GM18508 (cell line): ENCODE results near the gene NRAS.

ENCODE experiments used
- ATAC-seq: cut with Tn5 transposase; IDR thresholded peaks from one replicate; pipeline ENCODE4 v1.9.1; 2021; ENCODE audit warnings: moderate number of reproducible peaks; ENCODE audit not compliant: insufficient read depth, unreplicated experiment

NRAS gene

GRCh38 chr1:114690148-114690547 is 26.4 kb downstream of the NRAS start:
- ATAC-seq = no peak

GRCh38 chr1:114688526-114688925 is 28.0 kb downstream of the NRAS start:
- ATAC-seq = no peak

GRCh38 chr1:114685851-114686250 is 30.7 kb downstream of the NRAS start:
- no peak for ATAC-seq

- no peak for ATAC-seq
These were observed 38.9 kb downstream of the NRAS start for GRCh38 chr1:114677691-114678090.

- no peak for ATAC-seq
These were observed 40.5 kb downstream of the NRAS start for GRCh38 chr1:114676115-114676514.

- no peak for ATAC-seq
These were observed 44.7 kb downstream of the NRAS start for GRCh38 chr1:114671939-114672275.

GRCh38 chr1:114671011-114671938 is 45.3 kb downstream of the NRAS start:
- no peak for ATAC-seq

- peak; percentile 93 for ATAC-seq
These were observed 46.2 kb downstream of the NRAS start for GRCh38 chr1:114670083-114671010.

GRCh38 chr1:114669562-114670082 is 46.9 kb downstream of the NRAS start, which contains the start of gene DENND2C:
Gene DENND2C, minus strand, starts transcription at chr1:114670049. Its CDS starts 44,065 bp downstream, at chr1:114625984.
- ATAC-seq = peak; percentile 32

GRCh38 chr1:114668784-114669561 is 47.6 kb downstream of the NRAS start:
- no peak for ATAC-seq

GRCh38 chr1:114668373-114668772 is 48.2 kb downstream of the NRAS start:
- no peak for ATAC-seq

- no peak for ATAC-seq
These were observed 49.6 kb downstream of the NRAS start for GRCh38 chr1:114666954-114667353.

- no peak for ATAC-seq
These were observed 56.3 kb downstream of the NRAS start for GRCh38 chr1:114660238-114660637.
